Cardiac atrium fibroblast (primary cell): ENCODE results near the gene POTEI. TPM values are rescaled to one million over a fixed set of nuclear protein-coding genes. Genes with fewer than 3 reads are reported as not detected.

Source experiments
- total RNA-seq: library from RNA; depleted of rRNA; stranded (reverse); fragments of >200 nt; gene quantifications from 2 replicates; pipeline ENCODE4 v1.2.3, GENCODE V29; 2015

The POTEI gene
- total RNA-seq: not detected in 2 replicates

DNA sequence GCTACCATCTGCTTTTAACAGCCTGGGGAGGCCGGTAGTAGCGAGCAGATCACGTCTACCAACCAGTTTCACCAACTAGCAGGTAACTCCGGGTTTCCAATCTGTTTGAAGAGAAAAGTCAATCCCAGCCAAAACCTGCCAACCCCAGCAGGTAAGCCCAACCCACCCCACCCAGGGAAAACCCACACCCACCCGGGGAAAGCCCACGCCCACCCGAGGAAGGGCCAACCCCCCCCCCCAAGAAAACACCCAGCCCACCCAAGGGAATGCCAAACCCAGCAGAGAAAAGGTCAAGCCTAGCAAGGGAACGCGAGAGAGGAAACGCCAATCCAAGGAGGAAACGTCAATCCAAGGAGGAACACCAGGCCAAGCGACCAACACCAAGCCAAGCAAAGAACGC lies at the start of gene POTEI:
TSS of gene POTEI (minus strand) at position 101 of the 400 bp plus-strand sequence. CDS start at position 8, 93 bp downstream.

GRCh38 chr2:130520992-130521391 lies 11.9 kb upstream of the POTEI start, which contains the start of gene CFC1B:
Gene CFC1B (plus strand): TSS chr2:130521222. CDS start chr2:130521485, 263 bp downstream.

Other genes starting within 250 kb of the POTEI start
- gene IMP4, start 166.4 kb downstream of the POTEI start, total RNA-seq: 72.1 and 95.9 TPM in 2 replicates
- 15.3 and 18.0 TPM in 2 replicates for gene PTPN18, start 153.3 kb downstream of the POTEI start, total RNA-seq
- gene CFC1B, start 11.9 kb upstream of the POTEI start, total RNA-seq: not detected in 2 replicates
- gene CFC1, start 90.2 kb upstream of the POTEI start, total RNA-seq: not detected in 2 replicates
- not detected in 2 replicates for gene POTEJ, start 102.1 kb upstream of the POTEI start, total RNA-seq
- not detected in 2 replicates for gene GPR148, start 219.7 kb upstream of the POTEI start, total RNA-seq
- not detected in 2 replicates for gene AMER3, start 246.2 kb upstream of the POTEI start, total RNA-seq